G401 (cell line): ENCODE measurements around the gene PLAC8. TPM values are rescaled to one million over a fixed set of nuclear protein-coding genes. Genes with fewer than 3 reads are reported as not detected.
"Not testable (repeated sequence)": the region's sequence is repeated elsewhere in the genome, so short reads cannot be mapped to it uniquely, and the experiment has no call there.

Source experiments
- DNase-seq: peaks from one replicate; pipeline ENCODE4 v3.0.0-alpha.2; 2015; ENCODE audit warnings: low spot score
- in situ Hi-C: cut with HindIII; loops from 2 replicates; pipeline ENCODE4 v1.10.0; 2016; ENCODE audit warnings: low sequenced_read_pairs, mixed read lengths
- total RNA-seq: library from RNA; depleted of rRNA; stranded (reverse); fragments of >200 nt; shearing (Covaris generic); gene quantifications from 2 replicates; pipeline ENCODE4 v1.2.3, GENCODE V29; 2014; rRNA removed

Gene PLAC8
- total RNA-seq, 1 experiment from 2014 or later = 74.0 TPM

- DNase-seq = no peak
- in situ Hi-C loops = no loop called here
Observed at GRCh38 chr4:83075311-83076095, 39.0 kb downstream of the PLAC8 start.

DNA sequence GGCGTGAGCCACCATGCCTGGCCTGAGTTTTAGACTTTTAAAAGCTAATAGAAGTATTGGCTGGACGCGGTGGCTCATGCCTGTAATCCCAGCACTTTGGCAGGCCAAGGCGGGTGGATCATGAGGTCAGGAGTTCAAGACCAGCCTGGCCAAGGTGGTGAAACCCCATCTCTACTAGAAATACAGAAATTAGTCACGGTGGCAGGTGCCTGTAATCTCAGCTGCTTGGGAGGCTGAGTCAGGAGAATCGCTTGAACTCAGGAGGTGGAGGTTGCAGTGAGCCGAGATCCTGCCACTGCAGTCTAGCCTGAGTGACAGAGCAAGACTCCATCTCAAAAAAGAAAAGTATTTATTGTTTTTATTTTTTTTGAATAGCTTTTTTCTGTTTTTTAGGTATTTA is 39.7 kb downstream of the PLAC8 start:
- DNase-seq, in situ Hi-C loops: not testable (repeated sequence)

DNA sequence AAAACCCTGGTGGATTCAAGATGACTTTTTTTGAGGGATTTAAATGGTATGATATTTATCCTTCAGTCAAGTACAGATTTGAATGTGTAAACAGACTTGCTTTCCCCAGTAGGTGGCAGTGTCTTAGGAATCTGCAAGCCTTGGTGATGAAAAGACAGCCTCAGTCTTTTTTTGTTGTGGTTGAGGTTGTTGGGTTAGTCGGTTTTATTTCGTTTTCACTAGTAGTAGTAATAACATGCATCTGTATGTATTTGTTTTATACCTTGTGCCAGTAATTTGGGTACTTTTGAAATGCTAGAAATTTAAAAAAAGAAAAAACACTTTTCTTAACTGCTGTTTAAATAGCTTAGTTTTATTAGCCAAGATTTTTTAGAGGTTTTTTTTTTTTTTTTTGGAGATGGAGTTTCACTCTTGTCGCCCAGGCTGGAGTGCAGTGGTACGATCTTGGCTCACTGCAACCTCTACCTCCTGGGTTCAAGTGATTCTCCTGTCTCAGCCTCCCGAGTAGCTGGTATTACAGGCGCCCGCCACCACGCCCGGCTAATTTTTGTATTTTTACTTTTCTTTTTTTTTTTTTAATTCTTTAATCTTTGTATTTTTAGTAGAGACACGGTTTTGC is 40.3 kb downstream of the PLAC8 start:
- DNase-seq = peak; percentile 56
- in situ Hi-C loops = no loop called here

DNA sequence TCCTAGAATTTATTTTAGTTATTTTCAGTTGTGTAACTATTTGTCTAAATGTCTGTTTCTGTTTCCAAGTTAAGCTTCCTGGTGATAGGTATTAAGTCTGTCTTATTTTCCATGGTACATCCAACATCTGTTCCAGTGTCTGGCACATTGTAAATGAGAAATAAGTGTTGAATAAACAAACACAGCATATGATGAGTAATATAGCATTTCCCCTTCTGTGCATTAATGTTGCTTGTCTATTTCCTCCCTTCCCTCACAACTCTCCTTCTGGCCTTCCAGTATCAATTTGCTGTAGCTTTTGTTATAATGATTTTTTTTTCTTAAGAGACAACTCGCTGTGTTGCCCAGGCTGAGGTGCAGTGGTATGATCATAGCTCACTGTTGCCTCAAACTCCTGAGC is 43.4 kb downstream of the PLAC8 start:
- no peak for DNase-seq

GRCh38 chr4:83067058-83067639 is 47.4 kb downstream of the PLAC8 start:
- in situ Hi-C loops = no loop called here
- no peak for DNase-seq

More for the DNA sequence above, 43.4 kb downstream of the PLAC8 start:
- in situ Hi-C loops = no loop called here

- DNase-seq = no peak
- in situ Hi-C loops = no loop called here
Observed at GRCh38 chr4:83065266-83065665, 49.3 kb downstream of the PLAC8 start.

- no peak for DNase-seq
- in situ Hi-C loops = no loop called here
Observed at GRCh38 chr4:83062739-83063138, 51.8 kb downstream of the PLAC8 start.

- in situ Hi-C loops = no loop called here
- no peak for DNase-seq
Observed at GRCh38 chr4:83054928-83055327, 59.6 kb downstream of the PLAC8 start.

- DNase-seq, in situ Hi-C loops: not testable (repeated sequence)
Observed at GRCh38 chr4:83048781-83049180, 65.7 kb downstream of the PLAC8 start.

DNA sequence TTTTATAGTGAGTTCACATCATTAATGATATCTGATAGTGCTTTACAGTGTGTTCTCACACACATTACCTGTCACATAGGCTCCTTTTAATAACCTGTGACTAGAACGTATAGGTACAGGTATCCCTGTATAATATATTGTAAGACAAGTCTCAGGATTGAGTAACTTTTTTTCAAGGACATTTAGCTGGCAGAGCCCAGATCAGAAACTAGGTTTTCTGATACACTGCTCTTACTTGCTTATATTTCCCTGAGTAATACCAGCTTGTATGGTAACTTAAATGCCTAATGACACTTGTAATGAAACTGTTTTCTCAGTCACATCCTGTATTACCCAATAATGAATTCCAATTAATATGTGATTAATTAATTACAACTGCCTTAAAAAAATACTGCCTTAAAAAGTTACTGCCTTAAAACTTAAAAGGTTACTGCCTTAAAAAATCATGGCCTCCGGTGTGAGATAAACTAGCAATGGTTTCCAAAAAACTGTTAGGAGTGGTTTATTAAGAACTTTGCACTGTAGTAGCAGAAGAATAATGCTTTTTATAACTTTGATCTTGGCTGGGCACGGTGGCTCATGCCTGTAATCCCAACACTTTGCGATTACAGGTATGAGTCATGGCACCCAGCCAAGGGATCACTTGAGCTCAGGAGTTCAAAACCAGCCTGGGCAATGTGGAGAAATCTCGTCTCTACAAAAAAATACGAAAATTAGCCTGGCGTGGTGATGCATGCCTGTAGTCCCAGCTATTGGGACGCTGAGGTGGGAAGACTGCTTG is 67.6 kb downstream of the PLAC8 start:
- no peak for DNase-seq
- in situ Hi-C loops = no loop called here

GRCh38 chr4:83043801-83044407 is 70.6 kb downstream of the PLAC8 start:
- in situ Hi-C loops = no loop called here

DNA sequence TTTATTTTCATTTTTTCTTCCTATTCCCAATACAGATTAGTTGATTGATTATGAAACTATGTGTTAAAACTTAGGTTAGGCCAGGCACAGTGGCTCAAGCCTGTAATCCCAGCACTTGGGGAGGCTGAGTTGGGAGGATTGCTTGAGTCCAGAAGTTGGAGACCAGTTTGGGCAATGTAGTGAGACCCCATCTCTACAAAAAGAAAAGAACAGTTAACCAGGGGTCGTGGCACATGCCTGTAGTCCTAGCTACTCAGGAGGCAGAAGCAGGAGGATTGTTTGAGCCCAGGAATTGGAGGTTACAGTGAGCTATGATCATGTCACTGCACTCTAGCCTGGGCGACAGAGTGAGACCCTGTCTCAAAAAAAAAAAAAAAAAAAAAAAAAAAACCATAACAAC is 71.4 kb downstream of the PLAC8 start:
- in situ Hi-C loops = not testable (repeated sequence)

More at GRCh38 chr4:83043801-83044407, 70.6 kb downstream of the PLAC8 start:
- DNase-seq = no peak

DNA sequence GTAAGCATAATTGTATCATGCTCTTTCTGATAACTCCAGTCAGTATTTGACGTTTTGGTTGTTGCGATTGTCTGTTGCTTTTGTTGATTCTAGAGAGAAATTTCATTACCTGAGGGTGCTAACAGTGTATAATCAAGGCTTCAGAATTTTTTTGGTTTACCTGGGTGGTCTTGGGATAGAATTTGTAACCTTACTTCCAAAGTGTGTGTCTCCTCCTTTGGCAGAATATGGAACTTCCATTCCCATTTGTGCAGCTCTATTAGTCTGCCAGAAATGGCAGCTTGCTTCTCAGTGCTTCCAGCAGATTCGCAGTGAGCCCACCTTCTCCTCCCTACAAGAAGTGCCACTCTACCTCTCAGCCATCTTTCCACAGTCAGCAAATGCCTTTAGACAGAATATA is 74.3 kb downstream of the PLAC8 start:
- DNase-seq = no peak
- in situ Hi-C loops = no loop called here

More for the DNA sequence above, 71.4 kb downstream of the PLAC8 start:
- DNase-seq = not testable (repeated sequence)

Other genes with a start within 250 kb of the PLAC8 start
- 81.4 and 122 TPM in 2 replicates for gene SEC31A, start 223.6 kb downstream of the PLAC8 start, total RNA-seq
- gene THAP9, start 214.0 kb downstream of the PLAC8 start, total RNA-seq = 5.9 and 7.0 TPM in 2 replicates
- gene LIN54, start 103.9 kb downstream of the PLAC8 start, total RNA-seq = 22.3 and 30.0 TPM in 2 replicates
- 166 and 173 TPM in 2 replicates for gene COPS4, start 79.5 kb downstream of the PLAC8 start, total RNA-seq
- 43.3 and 46.1 TPM in 2 replicates for gene COQ2, start 170.1 kb upstream of the PLAC8 start, total RNA-seq
- 0.18 and 1.3 TPM in 2 replicates for gene HPSE, start 220.1 kb upstream of the PLAC8 start, total RNA-seq